Gastrocnemius medialis (tissue), 4 donors: ENCODE data around the gene OR2T10. TPM values are rescaled to one million over a fixed set of nuclear protein-coding genes. Genes with fewer than 3 reads are reported as not detected.
"Not testable (repeated sequence)": the region's sequence is repeated elsewhere in the genome, so short reads cannot be mapped to it uniquely, and the experiment has no call there.

Source experiments
- ATAC-seq, 2 donors: fragments of 150-250 bp; one replicate each; pipeline ENCODE4 v1.9.1; 2016
- DNase-seq, 2 donors: peaks; one replicate each; pipeline ENCODE4 v3.0.0-alpha.2; 2019
- H3K27ac ChIP-seq, 4 donors: fragments of 200-600 bp; sonication (generic); 1 replicate in 1 of 4; 2 replicates in 3 of 4; pipeline ENCODE4 v1.5.1; 2016 to 2018; ENCODE audit warnings: mild to moderate bottlenecking in 2 of 4, moderate library complexity in 1 of 4
- H3K27me3 ChIP-seq, 3 donors: fragments of 200-600 bp; sonication (generic) in 2 of 3; 1 replicate in 1 of 3; 2 replicates in 2 of 3; pipeline versions ENCODE4 v1.5.1 to v1.6.0; 2016 to 2019; ENCODE audit warnings: mild to moderate bottlenecking in 1 of 3, moderate library complexity in 1 of 3
- H3K36me3 ChIP-seq, 2 donors: fragments of 200-600 bp; sonication (generic) in 1 of 2; one replicate each; pipeline ENCODE4 v1.5.1; 2017 to 2018
- H3K4me1 ChIP-seq, 2 donors: fragments of 200-600 bp; sonication (generic) in 1 of 2; one replicate each; pipeline ENCODE4 v1.5.1; 2016 to 2017; ENCODE audit warnings: mild to moderate bottlenecking in 2 of 2
- H3K4me3 ChIP-seq, 4 donors: fragments of 200-600 bp; sonication (generic) in 3 of 4; 1 replicate in 1 of 4; 2 replicates in 3 of 4; pipeline ENCODE4 v1.5.1; 2016 to 2019; ENCODE audit warnings: mild to moderate bottlenecking in 2 of 4
- H3K9me3 ChIP-seq, 3 donors: fragments of 200-600 bp; sonication (generic) in 2 of 3; 1 replicate in 1 of 3; 2 replicates in 2 of 3; pipeline ENCODE4 v1.5.1; 2016 to 2019
- CTCF ChIP-seq, 5 experiments: fragments of 450-650 bp in 3 of 5; fragments of 200-600 bp in 2 of 5; sonication (generic) in 2 of 5; IDR thresholded peaks in 4 of 5; conservative IDR thresholded peaks in 1 of 5; 1 replicate in 4 of 5; 2 replicates in 1 of 5; pipeline ENCODE4 v1.5.1; 2016 to 2019; ENCODE audit warnings: antibody characterized with exemption in 5 of 5, mild to moderate bottlenecking in 3 of 5, moderate library complexity in 3 of 5
- POLR2A ChIP-seq, 2 donors: fragments of 450-650 bp; IDR thresholded peaks; one replicate each; pipeline ENCODE4 v1.6.1; 2017; ENCODE audit warnings: antibody characterized with exemption in 2 of 2, mild to moderate bottlenecking in 2 of 2, moderate library complexity in 2 of 2
- in situ Hi-C, 4 donors: fragments of 200-750 bp; cut with MboI; loops; one replicate each; pipeline versions ENCODE4 v1.15.0 to v1.8.0; 2017; ENCODE audit warnings: low sequenced_read_pairs in 4 of 4
- intact Hi-C: fragments of 100-400 bp; cut with DNase I; formaldehyde crosslinking; loops from one replicate; pipeline ENCODE4 v1.15.1; 2023; ENCODE audit warnings: low total_unique reads
- total RNA-seq, 4 donors: library from RNA; depleted of rRNA; stranded (reverse); fragments of >200 nt; gene quantifications; one replicate each; pipeline versions ENCODE4 v1.1.0 to v1.2.3, GENCODE V29; 2016

Gene OR2T10
- total RNA-seq, 4 donors from 2014 or later, result not detected

- no peaks in the 10 kb centered on the region for H3K36me3 ChIP-seq
- TF ChIP-seq CTCF (IDR thresholded peaks at IDR 0.05 in 4 of 5, conservative IDR thresholded peaks at IDR 0.05 in 1 of 5) (no peak), POLR2A (IDR thresholded peaks at IDR 0.05) (no peak)
- ATAC-seq, result no peak
- no peaks in the 10 kb centered on the region for H3K9me3 ChIP-seq
- no peak for DNase-seq
- H3K4me1 ChIP-seq, result no peaks in the 10 kb centered on the region
- no peak overlapping the region for H3K4me3 ChIP-seq
- in situ Hi-C loops (no loop called here), intact Hi-C loops (no loop called here)
- H3K27me3 ChIP-seq, result no peaks in the 10 kb centered on the region
- H3K27ac ChIP-seq, result no peak overlapping the region
Measured at GRCh38 chr1:248576260-248576980, 21.1 kb downstream of the OR2T10 start.

- in situ Hi-C loops, ATAC-seq, H3K36me3 ChIP-seq, H3K27me3 ChIP-seq, H3K27ac ChIP-seq, H3K4me3 ChIP-seq, H3K4me1 ChIP-seq, H3K9me3 ChIP-seq, intact Hi-C loops, DNase-seq: not testable (repeated sequence)
Measured at GRCh38 chr1:248574657-248575056, 22.8 kb downstream of the OR2T10 start, which contains the start of gene OR2T34. OR2T34 (minus strand) TSS chr1:248574757; CDS start chr1:248574757, 0 bp downstream.

- H3K27ac ChIP-seq, DNase-seq, H3K4me3 ChIP-seq, H3K27me3 ChIP-seq, in situ Hi-C loops, H3K4me1 ChIP-seq, ATAC-seq, intact Hi-C loops, H3K9me3 ChIP-seq, H3K36me3 ChIP-seq: not testable (repeated sequence)
Measured at GRCh38 chr1:248573856-248574255, 23.6 kb downstream of the OR2T10 start.

GRCh38 chr1:248572049-248572448 is 25.5 kb downstream of the OR2T10 start:
- H3K9me3 ChIP-seq, intact Hi-C loops, DNase-seq, H3K36me3 ChIP-seq, H3K27me3 ChIP-seq, H3K27ac ChIP-seq, in situ Hi-C loops, ATAC-seq, H3K4me1 ChIP-seq, H3K4me3 ChIP-seq: not testable (repeated sequence)

- H3K27me3 ChIP-seq, H3K27ac ChIP-seq, H3K4me1 ChIP-seq, intact Hi-C loops, DNase-seq, H3K4me3 ChIP-seq, H3K36me3 ChIP-seq, H3K9me3 ChIP-seq, ATAC-seq, in situ Hi-C loops: not testable (repeated sequence)
Measured at GRCh38 chr1:248570811-248571210, 26.7 kb downstream of the OR2T10 start.

GRCh38 chr1:248569049-248569448 is 28.5 kb downstream of the OR2T10 start:
- H3K4me1 ChIP-seq, H3K4me3 ChIP-seq, intact Hi-C loops, DNase-seq, H3K9me3 ChIP-seq, ATAC-seq, H3K27me3 ChIP-seq, in situ Hi-C loops, H3K36me3 ChIP-seq, H3K27ac ChIP-seq: not testable (repeated sequence)

GRCh38 chr1:248565530-248566373 is 31.7 kb downstream of the OR2T10 start:
- intact Hi-C loops, H3K27me3 ChIP-seq, H3K9me3 ChIP-seq, H3K4me1 ChIP-seq, DNase-seq, H3K36me3 ChIP-seq, ATAC-seq, in situ Hi-C loops, H3K4me3 ChIP-seq, H3K27ac ChIP-seq: not testable (repeated sequence)

GRCh38 chr1:248562672-248563071 is 34.8 kb downstream of the OR2T10 start, which contains the start of gene OR2T29:
OR2T29 (minus strand) TSS chr1:248562772; CDS start chr1:248559491, 3,281 bp downstream.
- H3K4me3 ChIP-seq, in situ Hi-C loops, H3K9me3 ChIP-seq, H3K27me3 ChIP-seq, ATAC-seq, H3K36me3 ChIP-seq, intact Hi-C loops, H3K4me1 ChIP-seq, DNase-seq, H3K27ac ChIP-seq: not testable (repeated sequence)

GRCh38 chr1:248551027-248551426 is 46.5 kb downstream of the OR2T10 start:
- H3K36me3 ChIP-seq, H3K27me3 ChIP-seq, intact Hi-C loops, H3K4me3 ChIP-seq, in situ Hi-C loops, DNase-seq, ATAC-seq, H3K9me3 ChIP-seq, H3K27ac ChIP-seq, H3K4me1 ChIP-seq: not testable (repeated sequence)

GRCh38 chr1:248547383-248547782 is 50.1 kb downstream of the OR2T10 start:
- ATAC-seq, H3K4me1 ChIP-seq, DNase-seq, in situ Hi-C loops, intact Hi-C loops, H3K27me3 ChIP-seq, H3K4me3 ChIP-seq, H3K27ac ChIP-seq, H3K36me3 ChIP-seq, H3K9me3 ChIP-seq: not testable (repeated sequence)
